Measurements from ENCODE around the gene PDZRN4. TPM values are rescaled to one million over a fixed set of nuclear protein-coding genes. Genes with fewer than 3 reads are reported as not detected.

PDZRN4 gene
- total and polyA plus RNA-seq, 2 experiments from 2014 or later, result 0.90 TPM; not detected in 1

- H3K27me3 ChIP-seq (ENCODE audit: insufficient read depth), result no peaks in the 10 kb centered on the region
- no peak overlapping the region for H3K4me3 Mint-ChIP-seq
- no peaks in the 10 kb centered on the region for H3K36me3 ChIP-seq (ENCODE audit: insufficient read depth)
- TF ChIP-seq ZNF331 (CRISPR knock-in tag; IDR thresholded peaks at IDR 0.05; ENCODE audit: low read depth), result no peak
- TF ChIP-seq ETS1 (IDR thresholded peaks at IDR 0.05), result no peak
- TF ChIP-seq STAT1 (IDR thresholded peaks at IDR 0.05; ENCODE audit: unreplicated experiment), result no peak
- no peak for TF ChIP-seq EZH2 (IDR thresholded peaks at IDR 0.05; ENCODE audit: low read depth, unreplicated experiment)
- H3K9me3 Mint-ChIP-seq, result no peaks in the 10 kb centered on the region
- H3K27ac ChIP-seq (ENCODE audit: low read depth), result no peak overlapping the region
- no peaks in the 10 kb centered on the region for H3K79me2 ChIP-seq (replicated peaks; ENCODE audit: insufficient read depth)
- no peaks in the 10 kb centered on the region for H3K27me3 Mint-ChIP-seq (ENCODE audit: insufficient read depth, low read depth, poor library complexity)
- ATAC-seq (no peak), DNase-seq (ENCODE audit: low spot score) (no peak)
- H3F3A ChIP-seq (replicated peaks; ENCODE audit: low read depth), result no peaks in the 10 kb centered on the region
- no peak overlapping the region for H3K4me3 ChIP-seq
- 0 out of 2 replicates have a peak, but pooled peaks cover 3% of the 10 kb centered on the region for H3K9me2 ChIP-seq (ENCODE audit: insufficient read depth)
- H3K4me1 ChIP-seq (ENCODE audit: insufficient read depth), result peaks cover 3% of the 10 kb centered on the region; the same call in 1 of the 2 replicates
- no peak overlapping the region for H3K4me2 ChIP-seq
- H4K20me1 ChIP-seq (replicated peaks; ENCODE audit: insufficient read depth), result no peaks in the 10 kb centered on the region
- H3K27ac Mint-ChIP-seq, result no peak overlapping the region
- H3K36me3 Mint-ChIP-seq (ENCODE audit: low read depth), result no peaks in the 10 kb centered on the region
- H2AFZ ChIP-seq, result no peak overlapping the region
- no peaks in the 10 kb centered on the region for H3K4me1 Mint-ChIP-seq
Observed at GRCh38 chr12:41344776-41345470, 156.8 kb downstream of the PDZRN4 start.

- Histone ChIP-seq H3K27me3 (ENCODE audit: insufficient read depth) (no peaks in the 10 kb centered on the region), H3K9me2 (ENCODE audit: insufficient read depth) (no peaks in the 10 kb centered on the region), H3K4me1 (ENCODE audit: insufficient read depth) (peaks cover 2% of the 10 kb centered on the region; the same call in 1 of the 2 replicates), H3K79me2 (replicated peaks; ENCODE audit: insufficient read depth) (no peaks in the 10 kb centered on the region), H3K4me2 (no peak overlapping the region), H3K4me3 (no peak overlapping the region), H4K20me1 (replicated peaks; ENCODE audit: insufficient read depth) (no peaks in the 10 kb centered on the region), H3K36me3 (ENCODE audit: insufficient read depth) (no peaks in the 10 kb centered on the region), H2AFZ (no peak overlapping the region), H3K27ac (ENCODE audit: low read depth) (no peak overlapping the region), H3F3A (replicated peaks; ENCODE audit: low read depth) (no peaks in the 10 kb centered on the region)
- no peak overlapping the region for H3K4me3 Mint-ChIP-seq
- H3K27ac Mint-ChIP-seq, result no peak overlapping the region
- DNase-seq (ENCODE audit: low spot score) (no peak), ATAC-seq (no peak)
- no peaks in the 10 kb centered on the region for H3K27me3 Mint-ChIP-seq (ENCODE audit: insufficient read depth, low read depth, poor library complexity)
- no peak for TF ChIP-seq JUNB (IDR thresholded peaks at IDR 0.05; ENCODE audit: unreplicated experiment)
- no peak for TF ChIP-seq STAT1 (IDR thresholded peaks at IDR 0.05; ENCODE audit: unreplicated experiment)
- no peak for TF ChIP-seq REST (IDR thresholded peaks at IDR 0.05; ENCODE audit: unreplicated experiment)
- H3K9me3 Mint-ChIP-seq, result peaks cover 10% of the 10 kb centered on the region
- H3K36me3 Mint-ChIP-seq (ENCODE audit: low read depth), result peaks cover 6% of the 10 kb centered on the region; the same call in 2 of the 3 replicates
- H3K4me1 Mint-ChIP-seq, result no peaks in the 10 kb centered on the region
Observed at GRCh38 chr12:41348198-41348597, 160.1 kb downstream of the PDZRN4 start.
